GM18870 (cell line): ENCODE measurements around the gene CHMP4A.
"Not testable (repeated sequence)": the region's sequence is repeated elsewhere in the genome, so short reads cannot be mapped to it uniquely, and the experiment has no call there.

Source experiments
- ATAC-seq: cut with Tn5 transposase; IDR thresholded peaks from one replicate; pipeline ENCODE4 v1.9.1; 2021; ENCODE audit warnings: moderate library complexity; ENCODE audit not compliant: unreplicated experiment

CHMP4A gene

DNA sequence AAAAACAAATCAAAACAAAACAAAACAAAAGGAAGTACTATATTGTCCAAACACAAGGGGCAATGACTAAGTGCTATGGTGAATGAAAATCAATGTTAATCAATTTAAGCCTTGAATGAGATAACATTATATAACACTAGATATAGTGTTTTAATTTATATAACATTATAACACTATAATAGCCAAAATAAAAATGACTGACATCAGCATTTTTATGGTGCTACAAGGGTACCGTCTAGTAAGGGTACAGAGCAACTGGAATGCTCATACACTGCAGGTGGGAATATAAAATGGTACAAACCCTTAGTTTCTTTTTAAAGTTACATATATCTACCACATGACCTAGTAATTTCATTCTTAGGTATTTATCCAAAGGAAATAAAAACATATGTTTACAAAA, 13.2 kb upstream of the CHMP4A start:
- ATAC-seq, result no peak

DNA sequence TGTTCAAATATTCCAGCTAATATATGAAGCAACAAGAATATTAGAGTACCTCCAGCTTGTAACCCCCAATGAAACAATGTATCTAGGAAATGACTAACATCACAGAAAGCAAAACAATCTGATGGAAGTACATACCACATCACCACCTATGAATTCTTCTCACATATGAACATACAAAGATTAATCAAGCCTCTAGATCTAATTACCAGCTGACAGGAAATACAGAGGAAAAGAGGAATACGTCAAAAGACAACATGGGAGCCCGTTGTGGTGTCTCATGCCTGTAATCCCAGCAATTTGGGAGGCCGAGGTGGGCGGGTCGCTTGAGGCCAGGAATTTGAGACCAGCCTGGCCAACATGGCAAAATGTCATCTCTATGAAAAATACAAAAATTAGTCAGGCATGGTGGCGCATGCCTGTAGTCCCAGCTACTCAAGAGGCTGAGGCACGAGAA, 11.4 kb upstream of the CHMP4A start:
- no peak for ATAC-seq

GRCh38 chr14:24222987-24223386, 9.7 kb upstream of the CHMP4A start:
- not testable (repeated sequence) for ATAC-seq

DNA sequence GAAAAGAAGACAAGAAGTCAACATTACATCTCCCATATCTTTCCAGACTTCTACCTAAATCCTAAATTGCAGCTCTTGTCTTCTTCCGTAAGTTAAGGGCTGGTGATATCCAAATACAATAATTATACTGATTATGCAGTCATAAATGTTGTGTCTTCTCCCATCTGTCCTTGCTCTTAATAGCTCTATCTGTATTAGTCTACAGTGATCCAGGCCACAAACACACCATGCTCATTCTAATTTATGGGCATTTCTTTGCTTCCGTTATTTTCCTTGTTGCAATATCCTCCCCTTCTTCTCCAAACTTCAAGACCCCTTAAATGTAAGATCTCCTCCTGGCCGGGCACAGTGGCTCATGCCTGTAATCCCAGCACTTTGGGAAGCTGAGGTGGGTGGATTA, 6.2 kb upstream of the CHMP4A start:
- no peak for ATAC-seq

- ATAC-seq, result no peak
Observed at GRCh38 chr14:24219080-24219479, 5.8 kb upstream of the CHMP4A start.

DNA sequence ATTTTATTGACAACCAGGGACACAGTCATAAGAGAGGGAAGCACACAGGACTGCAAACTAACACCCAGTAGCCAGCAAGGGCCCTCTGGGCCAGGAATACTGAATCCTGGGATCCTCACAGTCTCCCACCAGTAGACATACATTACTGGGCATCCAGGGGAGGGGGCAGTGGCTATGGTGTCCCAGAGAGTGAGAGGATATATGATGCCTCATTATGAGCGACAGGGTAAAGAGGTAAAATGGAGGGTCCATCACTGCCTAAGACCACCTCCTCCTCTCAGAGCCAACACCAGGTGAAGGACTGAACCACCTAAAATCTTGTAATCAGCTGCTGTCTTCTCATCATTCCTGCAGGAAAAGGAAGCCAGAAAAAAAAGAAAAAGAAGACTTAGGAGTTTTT, 3.6 kb upstream of the CHMP4A start:
- ATAC-seq, result not testable (repeated sequence)

GRCh38 chr14:24216345-24216699, 3.0 kb upstream of the CHMP4A start:
- no peak for ATAC-seq

- ATAC-seq, result peak; percentile 46
Observed at GRCh38 chr14:24215495-24216344, 2.4 kb upstream of the CHMP4A start, which contains the start of gene MDP1. TSS of gene MDP1 (minus strand) at chr14:24216066. CDS start at chr14:24215955, 111 bp downstream.

DNA sequence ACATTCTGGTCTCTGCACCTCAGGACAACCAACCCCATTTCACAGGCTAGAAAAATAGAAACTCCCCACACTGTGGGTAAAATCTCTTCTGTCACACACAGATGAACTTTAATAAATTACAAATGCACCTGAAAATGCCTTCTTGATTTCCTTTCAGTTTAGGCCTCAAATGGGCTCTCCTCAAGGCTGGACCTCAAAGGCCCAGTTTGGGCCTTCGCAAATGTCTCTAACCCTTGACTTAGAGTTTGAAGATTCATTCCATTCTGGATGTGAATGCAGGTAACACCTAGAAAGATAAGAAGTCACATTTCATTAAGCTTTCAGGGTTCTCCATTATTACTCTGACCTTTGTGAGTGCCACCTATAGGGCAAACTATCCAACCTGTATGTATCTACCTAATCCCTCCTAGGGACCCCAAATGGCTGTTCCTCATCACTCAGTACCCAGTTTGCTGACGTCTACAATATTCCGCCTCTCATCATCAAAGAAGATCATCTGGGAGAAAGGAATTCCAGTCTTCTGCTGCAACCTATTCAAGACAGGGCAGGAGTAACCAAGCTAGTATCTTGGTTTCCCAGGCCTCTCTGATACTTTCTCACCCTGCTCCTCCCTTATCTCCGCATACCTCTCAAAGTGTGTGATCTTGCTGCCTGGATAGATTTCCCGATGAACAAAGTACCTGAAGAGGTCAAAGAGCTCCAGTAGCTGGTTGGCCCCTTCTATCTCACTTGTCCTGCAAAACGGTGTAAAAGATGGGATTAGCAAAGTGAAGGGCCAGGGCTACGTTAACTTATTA, 776 bp upstream of the CHMP4A start:
- no peak for ATAC-seq

DNA sequence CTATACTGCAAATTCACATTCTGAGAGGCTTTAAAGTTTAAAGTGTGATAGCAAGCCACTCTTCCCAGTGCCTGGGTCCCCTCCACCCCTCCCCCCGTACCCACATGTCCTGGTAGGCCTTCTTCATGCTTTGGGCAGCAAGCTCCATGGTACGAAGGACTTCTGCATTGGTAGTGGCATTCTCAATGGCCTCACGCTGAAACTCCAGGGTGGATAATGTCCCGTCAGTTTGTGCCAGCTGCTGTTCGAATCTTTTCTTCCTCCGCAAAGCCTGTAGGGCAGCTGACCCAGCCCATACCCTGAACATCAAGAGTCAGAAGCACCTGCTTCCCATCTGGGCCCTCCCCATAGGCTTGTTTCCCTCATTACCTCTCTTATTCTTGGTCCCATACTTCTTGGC, 2.0 kb downstream of the CHMP4A start:
- ATAC-seq, result no peak

GRCh38 chr14:24207625-24208024, 5.7 kb downstream of the CHMP4A start:
- no peak for ATAC-seq

GRCh38 chr14:24207104-24207551, 6.2 kb downstream of the CHMP4A start:
- ATAC-seq, result no peak

- ATAC-seq, result no peak
Observed at GRCh38 chr14:24206260-24207103, 6.8 kb downstream of the CHMP4A start.

GRCh38 chr14:24204163-24205146, 8.8 kb downstream of the CHMP4A start:
- no peak for ATAC-seq

DNA sequence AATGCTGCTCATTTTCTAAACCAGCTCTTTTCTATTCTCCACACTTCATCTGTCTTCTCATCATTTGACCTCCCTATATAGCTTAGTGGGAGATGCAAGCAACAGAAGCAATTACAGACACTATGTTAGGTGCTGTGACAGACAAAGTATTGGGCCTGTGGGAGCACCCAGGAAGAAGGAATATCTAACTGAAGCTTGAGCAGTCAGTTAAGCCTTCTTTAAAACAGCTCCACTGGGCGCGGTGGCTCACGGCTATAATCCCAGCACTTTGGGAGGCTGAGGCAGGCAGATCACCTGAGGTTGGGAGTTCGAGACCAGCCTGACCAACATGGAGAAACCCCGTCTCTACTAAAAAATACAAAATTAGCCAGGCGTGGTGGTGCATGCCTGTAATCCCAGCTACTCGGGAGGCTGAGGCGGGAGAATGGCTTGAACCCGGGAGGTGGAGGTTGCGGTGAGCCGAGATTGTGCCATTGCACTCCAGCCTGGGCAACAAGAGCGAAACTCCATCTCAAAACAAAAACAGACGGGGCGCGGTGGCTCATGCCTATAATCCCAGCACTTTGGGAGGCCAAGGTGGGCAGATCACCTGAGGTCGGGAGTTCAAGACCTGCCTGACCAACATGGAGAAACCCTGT, 9.9 kb downstream of the CHMP4A start:
- ATAC-seq, result not testable (repeated sequence)

DNA sequence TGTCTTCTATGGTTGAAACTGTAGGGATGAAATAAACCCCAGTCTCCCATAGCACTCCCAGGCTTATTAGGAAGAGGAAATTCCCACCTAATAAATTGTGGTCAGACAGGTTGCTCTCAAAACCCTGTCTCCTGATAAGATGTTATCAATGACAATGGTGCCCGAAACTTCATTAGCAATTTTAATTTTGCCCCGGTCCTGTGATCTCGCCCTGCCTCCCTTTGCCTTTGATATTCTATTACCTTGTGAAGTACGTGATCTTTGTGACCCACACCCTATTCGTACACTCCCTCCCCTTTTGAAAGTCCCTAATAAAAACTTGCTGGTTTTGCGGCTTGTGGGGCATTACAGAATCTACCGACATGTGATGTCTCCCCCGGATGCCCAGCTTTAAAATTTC, 10.8 kb downstream of the CHMP4A start:
- not testable (repeated sequence) for ATAC-seq

GRCh38 chr14:24198814-24199524, 14.3 kb downstream of the CHMP4A start:
- ATAC-seq, result no peak

DNA sequence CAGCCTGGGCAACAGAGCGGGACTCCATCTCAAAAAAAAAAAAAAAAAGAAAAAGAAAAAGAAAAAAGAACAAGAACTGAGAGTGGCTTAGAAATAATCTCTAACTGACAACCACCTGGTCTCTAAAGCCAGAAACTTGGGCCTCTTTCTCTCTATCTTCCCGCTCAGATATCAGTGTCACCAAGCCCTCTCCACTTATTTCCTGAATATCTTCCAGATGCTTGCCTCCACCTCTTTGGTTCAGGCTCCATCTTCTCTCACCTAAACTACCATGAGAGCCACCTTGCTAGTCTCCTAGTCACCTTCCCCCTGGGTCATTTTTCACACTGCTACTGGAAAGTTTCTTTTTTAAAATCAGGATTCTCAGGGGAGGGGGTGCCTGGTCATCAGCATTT, 16.2 kb downstream of the CHMP4A start:
- ATAC-seq, result no peak
